Activated CD4-positive, alpha-beta T cell treated with anti-CD3 and anti-CD28 coated beads for 48 hours (primary cell): ENCODE data around the gene HDLBP.

Experiments
- DNase-seq: peaks from one replicate; pipeline ENCODE4 v3.0.0-alpha.2; 2020

The HDLBP gene

DNA sequence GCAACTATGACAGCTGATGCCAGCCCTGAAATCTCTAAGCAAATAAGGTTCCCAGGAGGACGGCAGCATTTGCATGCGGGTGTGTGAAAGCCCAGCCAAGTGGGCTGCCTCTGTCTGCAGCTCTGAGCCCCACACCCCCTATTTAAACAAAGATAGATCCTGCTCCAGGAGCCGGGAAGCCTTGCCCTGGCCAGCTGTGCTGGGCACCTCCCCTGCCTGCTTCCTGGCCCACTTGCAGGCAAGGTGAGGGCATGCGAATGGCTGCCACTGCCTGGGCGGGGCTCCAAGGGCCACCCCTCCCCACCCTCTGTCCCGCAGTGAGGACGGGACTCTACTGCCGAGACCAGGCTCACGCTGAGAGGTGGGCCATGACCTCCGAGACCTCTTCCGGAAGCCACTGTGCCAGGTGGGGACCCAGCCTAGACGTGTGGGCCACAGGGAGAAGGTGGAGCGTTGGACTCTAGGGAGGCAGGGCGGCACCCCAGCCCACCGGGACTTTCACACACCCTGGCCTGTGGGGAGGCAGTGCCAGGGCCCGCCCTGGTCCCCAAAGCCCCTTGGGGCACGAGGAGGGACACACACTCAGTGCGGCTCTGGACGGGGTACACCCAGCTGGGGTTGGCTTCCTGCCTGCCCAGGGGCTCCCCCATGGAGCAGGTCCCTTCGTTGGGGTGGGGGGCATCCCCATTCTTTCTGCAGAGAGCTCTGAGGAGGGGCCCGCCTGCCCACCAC lies 126.9 kb downstream of the HDLBP start, which contains the start of gene ANO7:
ANO7 (plus strand) TSS at position 317 of the 732 bp plus-strand sequence. CDS start 1,387 bp downstream, outside the sequence.
- no peak for DNase-seq

DNA sequence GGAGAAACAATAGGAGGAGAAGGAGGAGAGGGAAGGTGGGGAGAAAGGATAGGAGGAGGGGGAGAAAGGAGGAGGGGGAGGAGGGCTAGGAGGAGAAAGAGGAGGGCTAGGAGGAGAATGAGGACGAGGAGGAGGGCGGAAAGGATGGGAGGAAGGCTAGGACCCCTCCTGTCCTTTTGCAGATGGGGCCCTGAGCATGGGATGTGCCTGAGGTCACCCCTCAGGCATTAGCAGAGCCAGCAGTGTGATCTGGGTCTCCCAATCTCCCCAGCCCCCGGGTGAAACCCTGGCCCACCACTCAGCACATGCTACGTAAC lies 127.6 kb downstream of the HDLBP start:
- no peak for DNase-seq

DNA sequence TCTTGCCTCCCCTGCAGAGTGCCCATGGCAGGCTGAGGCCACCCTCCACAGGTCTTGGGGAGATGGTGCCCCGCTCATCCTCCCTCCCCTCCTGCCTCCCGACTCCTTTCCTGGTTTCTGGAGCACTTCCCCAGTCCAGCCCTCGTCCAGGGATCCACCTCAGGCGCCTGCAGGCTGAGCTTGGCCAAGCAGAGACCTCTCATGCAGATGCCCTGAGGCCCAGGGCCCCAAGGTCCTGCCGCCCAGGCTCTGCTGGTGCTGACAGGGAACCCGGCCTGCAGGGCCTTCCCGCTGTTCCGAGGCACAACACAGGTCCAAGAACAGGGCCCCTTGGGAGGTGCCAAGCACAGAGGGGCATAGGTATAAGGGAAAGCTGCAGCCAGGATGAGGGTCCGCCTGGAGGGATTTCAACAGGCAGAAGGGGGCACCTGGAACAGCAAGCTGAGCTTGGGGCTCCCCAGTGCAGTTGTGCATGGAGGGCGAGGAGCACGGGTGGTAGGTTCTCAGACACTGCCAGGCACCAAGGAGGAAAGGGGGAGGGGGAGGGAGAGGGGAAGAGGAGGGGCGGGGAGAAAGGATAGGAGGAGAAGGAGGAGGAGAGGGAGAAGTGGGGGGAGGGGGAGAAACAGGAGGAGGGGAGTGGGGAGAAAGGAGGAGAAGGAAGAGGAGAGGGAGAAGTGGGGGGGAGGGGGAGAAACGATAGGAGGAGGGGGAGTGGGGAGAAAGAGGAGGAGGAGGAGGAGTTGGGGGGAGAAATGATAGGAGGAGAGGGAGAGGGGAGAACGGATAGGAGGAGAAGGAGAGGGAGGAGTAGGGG lies 128.2 kb downstream of the HDLBP start:
- DNase-seq, result no peak

DNA sequence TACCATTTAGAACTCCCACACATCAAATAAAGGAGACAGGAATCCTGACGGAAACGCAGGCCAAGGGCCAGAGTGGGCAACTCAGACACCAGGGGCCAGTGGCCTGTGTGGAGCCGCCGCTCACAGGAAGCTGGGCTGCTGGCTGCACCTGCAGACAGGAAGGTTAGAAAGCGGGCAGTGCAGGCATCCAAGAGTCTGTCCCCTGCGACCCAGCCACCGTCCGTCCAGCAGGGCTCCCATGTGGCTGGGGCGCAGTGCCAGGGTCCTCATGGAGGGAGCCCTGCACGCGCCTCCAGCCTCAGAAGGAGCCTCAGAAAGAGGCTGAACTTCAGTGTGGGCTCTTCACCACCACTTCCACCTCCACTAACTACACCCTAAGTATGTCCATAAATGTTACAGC lies 129.5 kb downstream of the HDLBP start:
- DNase-seq, result no peak

DNA sequence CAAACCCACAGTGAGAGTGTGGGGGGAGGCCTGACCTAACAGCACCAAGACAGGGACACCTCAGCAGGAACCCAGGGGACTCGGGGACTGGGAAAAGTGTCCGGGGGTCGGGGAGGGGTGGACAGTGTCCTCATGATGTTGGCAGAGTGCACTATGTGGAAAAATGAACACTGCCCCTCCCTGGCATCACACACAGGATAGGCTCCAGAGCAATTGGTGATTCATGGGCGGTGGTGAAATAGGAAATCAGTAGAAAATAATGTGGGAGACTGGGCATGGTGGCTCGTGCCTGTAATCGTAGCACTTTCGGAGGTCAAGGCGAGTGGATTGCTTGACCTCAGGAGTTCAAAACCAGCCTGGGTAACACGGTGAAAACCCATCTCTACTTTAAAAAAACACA lies 130.6 kb downstream of the HDLBP start:
- DNase-seq, result no peak

DNA sequence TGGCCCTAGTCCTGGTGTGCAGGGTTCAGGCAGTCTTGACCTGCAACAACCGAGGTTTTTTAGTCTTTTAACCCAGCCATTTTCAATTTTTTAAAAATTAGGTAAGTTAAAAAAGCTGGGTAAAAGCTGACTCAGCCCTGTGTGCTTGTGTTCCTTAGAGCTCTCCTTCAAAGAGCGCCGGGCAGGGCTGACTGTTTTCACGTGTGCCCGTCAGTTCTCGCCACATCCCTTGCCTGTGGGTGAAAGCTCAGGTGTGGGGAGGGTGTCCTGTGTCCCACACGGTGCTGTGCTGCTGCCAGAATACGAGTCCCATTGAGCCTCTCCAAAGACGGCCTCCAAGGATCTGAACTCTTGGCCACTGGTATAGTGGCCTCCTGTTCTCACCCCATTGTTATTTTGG lies 132.3 kb downstream of the HDLBP start:
- DNase-seq, result no peak

DNA sequence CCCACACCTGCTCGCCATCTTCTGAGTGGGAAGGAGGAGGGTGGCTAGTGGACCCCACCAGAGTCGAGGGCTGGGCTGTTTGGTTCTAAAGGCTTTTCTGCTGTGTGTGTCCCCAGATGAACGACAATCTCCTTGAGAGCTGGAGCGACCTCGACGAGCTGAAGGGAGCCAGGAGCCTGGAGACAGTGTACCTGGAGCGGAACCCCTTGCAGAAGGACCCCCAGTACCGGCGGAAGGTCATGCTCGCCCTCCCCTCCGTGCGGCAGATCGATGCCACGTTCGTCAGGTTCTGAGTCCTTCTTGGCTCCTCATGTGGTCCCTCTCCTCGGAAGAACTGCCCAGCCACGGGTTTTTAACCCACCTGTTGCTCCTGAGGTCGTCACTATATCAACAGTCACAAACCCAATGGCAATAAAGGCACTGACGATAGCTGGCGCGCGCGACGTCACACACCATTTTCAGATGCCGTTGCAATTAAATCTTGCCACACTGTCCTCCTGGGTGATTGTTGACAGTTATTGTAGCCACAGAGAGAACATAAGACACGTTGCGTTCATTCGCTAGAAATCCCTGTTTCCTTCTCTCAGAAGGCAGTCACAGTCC lies 132.8 kb downstream of the HDLBP start:
- DNase-seq, result no peak

DNA sequence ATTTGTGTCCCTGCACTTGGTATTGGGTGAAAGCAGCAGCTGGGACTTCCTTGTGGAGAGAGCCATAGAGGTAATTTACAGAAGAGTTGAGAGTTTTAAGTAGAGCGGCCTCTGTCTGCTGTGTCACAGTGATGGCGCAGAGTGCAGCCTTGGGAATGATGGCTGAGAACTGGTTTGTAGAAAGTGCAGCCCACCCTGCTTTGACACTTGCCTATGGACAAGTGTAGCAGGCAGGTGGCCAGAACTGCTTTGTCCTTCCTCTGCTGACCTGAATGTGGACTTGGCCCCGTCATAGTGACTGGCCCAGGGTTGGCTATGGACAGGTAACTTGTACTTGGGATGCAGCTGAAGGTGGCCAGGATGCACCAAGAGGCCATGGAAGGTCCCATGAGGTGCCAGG lies 133.3 kb downstream of the HDLBP start:
- no peak for DNase-seq

DNA sequence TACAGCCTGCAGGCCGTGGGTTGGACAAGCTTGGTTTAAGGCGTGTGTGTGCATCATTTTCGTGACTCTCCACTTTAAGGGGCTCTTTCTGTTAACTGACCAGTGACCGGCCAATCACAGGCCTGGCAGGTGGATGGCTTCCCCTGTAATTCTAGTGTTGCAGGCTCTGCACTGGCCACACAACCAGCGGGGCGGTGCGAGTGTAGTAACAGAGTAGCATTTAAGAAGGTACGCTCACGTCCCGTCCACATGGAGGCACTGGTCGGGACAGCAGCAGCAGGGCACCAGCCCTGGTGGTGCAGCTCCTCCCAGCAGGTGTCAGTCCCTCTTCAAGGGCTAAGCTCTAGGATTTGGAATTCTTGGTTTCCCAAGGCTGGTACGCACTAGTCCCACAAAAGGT lies 135.0 kb downstream of the HDLBP start:
- DNase-seq, result no peak

DNA sequence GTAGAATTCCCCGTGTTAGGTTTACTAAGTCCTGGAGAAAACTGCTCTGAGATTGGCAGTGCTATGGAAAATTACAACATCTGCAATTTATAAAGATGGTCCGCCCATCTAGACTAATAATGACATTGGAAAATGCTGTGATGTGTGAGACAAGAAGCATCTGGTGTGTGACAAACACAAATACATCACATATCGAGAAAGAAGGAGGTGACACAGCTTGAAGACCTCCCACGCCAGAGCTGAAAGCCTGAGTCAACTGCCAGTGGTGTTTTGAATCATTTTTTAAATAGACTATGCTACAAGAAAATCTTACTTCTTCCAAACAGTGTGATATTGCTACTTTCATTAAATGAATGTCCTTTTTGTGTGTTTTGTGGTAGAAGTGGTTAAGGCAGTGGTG lies 135.6 kb downstream of the HDLBP start:
- peak; percentile 67 for DNase-seq

DNA sequence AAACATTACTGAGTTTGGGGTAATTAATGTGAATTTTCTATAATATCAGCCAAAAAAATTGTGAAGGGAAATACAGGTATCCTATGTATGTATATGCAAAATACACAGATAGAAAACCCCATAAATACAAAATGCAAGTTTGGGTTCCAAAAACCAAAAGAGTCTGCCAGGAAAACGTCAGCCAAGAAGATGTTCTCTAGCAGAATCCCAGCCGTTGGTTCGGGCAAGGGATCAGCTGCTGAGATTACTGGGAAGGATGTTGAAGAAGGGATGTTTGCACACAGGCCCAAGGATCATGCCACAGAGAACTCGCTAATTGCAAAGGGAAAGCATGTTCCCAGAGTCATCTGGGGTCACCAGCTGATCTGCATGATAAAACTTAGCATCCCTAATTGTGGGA lies 136.5 kb downstream of the HDLBP start:
- DNase-seq, result no peak

DNA sequence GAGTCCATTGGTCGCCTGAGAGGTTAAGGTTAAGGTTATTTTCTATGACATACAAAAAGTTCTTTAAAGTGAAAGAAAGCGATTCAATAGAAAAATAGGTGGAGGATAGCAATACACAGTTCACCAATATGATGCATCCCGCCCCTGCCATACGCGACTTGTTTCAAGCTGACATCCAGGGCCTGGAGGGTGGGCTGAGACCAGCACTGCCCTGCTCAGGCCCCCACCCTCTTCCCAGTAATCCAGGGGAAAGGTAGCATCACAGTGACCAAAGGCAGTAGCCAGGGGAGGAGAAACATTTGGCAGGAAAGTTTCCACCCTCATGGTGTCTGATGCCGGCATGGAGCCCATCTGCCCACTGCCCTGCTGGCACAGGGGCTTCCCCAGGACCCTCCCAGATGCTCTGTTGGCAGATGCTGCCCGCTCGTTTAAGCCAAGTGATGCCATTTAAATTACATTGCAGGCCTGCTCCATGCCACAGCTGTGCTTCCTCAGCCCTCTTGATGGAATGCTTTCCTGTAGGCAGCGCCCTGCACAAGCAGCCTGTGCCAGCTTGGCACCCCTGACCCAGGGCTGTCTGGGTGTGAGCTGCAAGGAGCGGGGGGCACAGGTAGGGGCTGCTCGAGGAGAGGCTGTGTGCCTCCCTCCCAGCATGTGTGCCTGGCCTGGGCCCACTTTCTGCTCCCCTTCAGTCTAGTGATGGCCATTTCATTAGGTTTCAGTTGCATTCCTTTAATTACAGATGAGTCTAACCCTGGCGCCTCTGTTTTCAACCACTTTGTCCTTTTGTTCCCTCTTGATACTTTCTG lies 137.7 kb downstream of the HDLBP start:
- no peak for DNase-seq
